HEK293 (cell line): ENCODE data around the gene PHACTR3.
A peak's percentile ranks its signal among the peaks of the same experiment; 100 is the strongest.

Source experiments
- CTCF ChIA-PET: fragments of 350-600 bp; formaldehyde crosslinking; extraction: SDS; loops from one replicate; lab custom pipeline; 2021; ENCODE audit warnings: antibody characterized with exemption; lab: Yijun Ruan, JAX
- POLR2A ChIA-PET: fragments of 300-600 bp; formaldehyde crosslinking; extraction: SDS; loops from one replicate; lab custom pipeline; 2020; ENCODE audit warnings: antibody characterized with exemption, inconsistent platforms; lab: Yijun Ruan, JAX
- H3K27ac ChIP-seq: fragments of 200-500 bp; sonication (Bioruptor generic); 2 replicates; pipeline ENCODE4 v1.5.1; 2014; ENCODE audit warnings: low read depth, low read length, control low read depth, inconsistent platforms; ENCODE audit errors: extremely low read depth
- H3K36me3 ChIP-seq, 2 experiments: fragments of 200-500 bp in 1 of 2; sonication (Bioruptor generic) in 1 of 2; 1 replicate in 1 of 2; 2 replicates in 1 of 2; pipeline ENCODE4 v1.5.1; 2014 to 2017; ENCODE audit warnings: inconsistent platforms in 2 of 2, low read length in 2 of 2; ENCODE audit not compliant: control insufficient read depth in 2 of 2, insufficient read depth in 1 of 2
- H3K4me1 ChIP-seq: fragments of 200-500 bp; sonication (Bioruptor generic); 2 replicates; pipeline ENCODE4 v1.5.1; 2014; ENCODE audit warnings: mild to moderate bottlenecking, low read length, inconsistent platforms; ENCODE audit not compliant: control insufficient read depth, insufficient read depth
- H3K4me3 ChIP-seq: 2 replicates; pipeline ENCODE4 v1.5.1; 2011; ENCODE audit warnings: low read depth, mild to moderate bottlenecking, control low read depth, low read length, moderate library complexity
- H3K9me3 ChIP-seq: fragments of 200-500 bp; sonication (Bioruptor generic); 2 replicates; pipeline ENCODE4 v1.5.1; 2014; ENCODE audit warnings: low read depth, low read length, inconsistent platforms; ENCODE audit not compliant: control insufficient read depth, insufficient read depth
- ELK4 ChIP-seq: IDR thresholded peaks from 2 replicates; pipeline ENCODE4 v1.6.1; 2011; ENCODE audit warnings: mild to moderate bottlenecking, low read depth, low read length, borderline replicate concordance
- HOXA7 ChIP-seq: sonication (generic); formaldehyde crosslinking; IDR thresholded peaks from 2 replicates; pipeline ENCODE4 v1.8.1; 2022; ENCODE audit warnings: missing genetic modification reagents, borderline replicate concordance
- HOXC10 ChIP-seq: sonication (generic); formaldehyde crosslinking; IDR thresholded peaks from 2 replicates; pipeline ENCODE4 v1.8.1; 2023; ENCODE audit warnings: mild to moderate bottlenecking, missing genetic modification reagents
- KLF16 ChIP-seq: fragments of 450-650 bp; formaldehyde crosslinking; IDR thresholded peaks from 2 replicates; pipeline ENCODE4 v1.5.1; 2017; ENCODE audit warnings: missing biosample characterization, missing genetic modification characterization
- PATZ1 ChIP-seq: fragments of 450-650 bp; formaldehyde crosslinking; IDR thresholded peaks from 2 replicates; pipeline ENCODE4 v1.5.1; 2016; ENCODE audit warnings: missing biosample characterization, missing genetic modification characterization
- SCRT1 ChIP-seq: fragments of 450-650 bp; formaldehyde crosslinking; IDR thresholded peaks from 2 replicates; pipeline ENCODE4 v1.5.1; 2016; ENCODE audit warnings: missing biosample characterization, missing genetic modification characterization, borderline replicate concordance
- SCRT2 ChIP-seq: fragments of 450-650 bp; formaldehyde crosslinking; IDR thresholded peaks from 2 replicates; pipeline ENCODE4 v1.5.1; 2016; ENCODE audit warnings: missing biosample characterization, missing genetic modification characterization
- SP7 ChIP-seq: fragments of 450-650 bp; formaldehyde crosslinking; IDR thresholded peaks from 2 replicates; pipeline ENCODE4 v1.5.1; 2016; ENCODE audit warnings: missing biosample characterization, missing genetic modification characterization
- YY1 ChIP-seq: fragments of 450-650 bp; formaldehyde crosslinking; IDR thresholded peaks from 2 replicates; pipeline ENCODE4 v1.5.1; 2018; ENCODE audit warnings: missing biosample characterization, missing genetic modification characterization
- ZNF292 ChIP-seq: fragments of 450-650 bp; formaldehyde crosslinking; IDR thresholded peaks from 2 replicates; pipeline ENCODE4 v1.5.1; 2016; ENCODE audit warnings: low read depth, missing biosample characterization, missing genetic modification characterization, borderline replicate concordance
- ZNF354C ChIP-seq: fragments of 450-650 bp; formaldehyde crosslinking; IDR thresholded peaks from 2 replicates; pipeline ENCODE4 v1.5.1; 2016; ENCODE audit warnings: missing biosample characterization, missing genetic modification characterization, low read depth, borderline replicate concordance
- ZNF561 ChIP-seq: fragments of 450-650 bp; IDR thresholded peaks from 2 replicates; pipeline ENCODE4 v1.5.1; 2018; ENCODE audit warnings: missing biosample characterization, missing genetic modification characterization, borderline replicate concordance
- ZNF610 ChIP-seq: fragments of 450-650 bp; formaldehyde crosslinking; IDR thresholded peaks from 2 replicates; pipeline ENCODE4 v1.5.1; 2016; ENCODE audit warnings: missing biosample characterization, missing genetic modification characterization, borderline replicate concordance
- TF ChIP-seq, protein P1 (sequence below): fragments of 450-650 bp; formaldehyde crosslinking; IDR thresholded peaks from 2 replicates; pipeline ENCODE4 v1.5.1; 2016; ENCODE audit warnings: missing biosample characterization, missing genetic modification characterization
- TF ChIP-seq, protein P2 (sequence below): fragments of 450-650 bp; formaldehyde crosslinking; IDR thresholded peaks from 2 replicates; pipeline ENCODE4 v1.5.1; 2017; ENCODE audit warnings: missing biosample characterization, missing genetic modification characterization

The PHACTR3 gene

GRCh38 chr20:59839400-59839799, 235.1 kb downstream of the PHACTR3 start:
- POLR2A ChIA-PET, result no interaction called here

GRCh38 chr20:59845472-59845871, 241.1 kb downstream of the PHACTR3 start:
- H3K4me1 ChIP-seq, result no peaks in the 10 kb centered on the region
- CTCF ChIA-PET, result interaction anchor here (1.0 to 11.3 kb wide), 2 partner anchors 61 to 88 kb away, joined by 3 to 233 read pairs; partner anchors contain the start of gene SYCP2
- no peaks in the 10 kb centered on the region for H3K9me3 ChIP-seq
- no peak overlapping the region for H3K4me3 ChIP-seq
- H3K27ac ChIP-seq, result no peak overlapping the region
- POLR2A ChIA-PET, result no interaction called here
- H3K36me3 ChIP-seq, result no peaks in the 10 kb centered on the region
- TF ChIP-seq, protein P1, sequence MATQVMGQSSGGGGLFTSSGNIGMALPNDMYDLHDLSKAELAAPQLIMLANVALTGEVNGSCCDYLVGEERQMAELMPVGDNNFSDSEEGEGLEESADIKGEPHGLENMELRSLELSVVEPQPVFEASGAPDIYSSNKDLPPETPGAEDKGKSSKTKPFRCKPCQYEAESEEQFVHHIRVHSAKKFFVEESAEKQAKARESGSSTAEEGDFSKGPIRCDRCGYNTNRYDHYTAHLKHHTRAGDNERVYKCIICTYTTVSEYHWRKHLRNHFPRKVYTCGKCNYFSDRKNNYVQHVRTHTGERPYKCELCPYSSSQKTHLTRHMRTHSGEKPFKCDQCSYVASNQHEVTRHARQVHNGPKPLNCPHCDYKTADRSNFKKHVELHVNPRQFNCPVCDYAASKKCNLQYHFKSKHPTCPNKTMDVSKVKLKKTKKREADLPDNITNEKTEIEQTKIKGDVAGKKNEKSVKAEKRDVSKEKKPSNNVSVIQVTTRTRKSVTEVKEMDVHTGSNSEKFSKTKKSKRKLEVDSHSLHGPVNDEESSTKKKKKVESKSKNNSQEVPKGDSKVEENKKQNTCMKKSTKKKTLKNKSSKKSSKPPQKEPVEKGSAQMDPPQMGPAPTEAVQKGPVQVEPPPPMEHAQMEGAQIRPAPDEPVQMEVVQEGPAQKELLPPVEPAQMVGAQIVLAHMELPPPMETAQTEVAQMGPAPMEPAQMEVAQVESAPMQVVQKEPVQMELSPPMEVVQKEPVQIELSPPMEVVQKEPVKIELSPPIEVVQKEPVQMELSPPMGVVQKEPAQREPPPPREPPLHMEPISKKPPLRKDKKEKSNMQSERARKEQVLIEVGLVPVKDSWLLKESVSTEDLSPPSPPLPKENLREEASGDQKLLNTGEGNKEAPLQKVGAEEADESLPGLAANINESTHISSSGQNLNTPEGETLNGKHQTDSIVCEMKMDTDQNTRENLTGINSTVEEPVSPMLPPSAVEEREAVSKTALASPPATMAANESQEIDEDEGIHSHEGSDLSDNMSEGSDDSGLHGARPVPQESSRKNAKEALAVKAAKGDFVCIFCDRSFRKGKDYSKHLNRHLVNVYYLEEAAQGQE (tag by site-specific recombination), result no peak
- TF ChIP-seq KLF16 (no peak), ELK4 (no peak), ZNF292 (tag by site-specific recombination) (no peak), HOXC10 (CRISPR knock-in tag) (no peak), YY1 (tag by site-specific recombination) (no peak)

More at GRCh38 chr20:59839400-59839799, 235.1 kb downstream of the PHACTR3 start:
- TF ChIP-seq ZNF610, result no peak
- no peak for TF ChIP-seq SP7 (tag by site-specific recombination)
- TF ChIP-seq PATZ1 (tag by site-specific recombination), result no peak
- no peak for TF ChIP-seq ZNF561 (tag by site-specific recombination)
- TF ChIP-seq HOXA7, result no peak
- no peak overlapping the region for H3K27ac ChIP-seq
- no peaks in the 10 kb centered on the region for H3K9me3 ChIP-seq
- CTCF ChIA-PET, result interaction anchor here (0.6 to 8.2 kb wide), 3 partner anchors 10 to 1686 kb away, joined by 7 to 94 read pairs (median 13); no protein-coding TSS in a partner anchor
- H3K4me1 ChIP-seq, result peaks cover 22% of the 10 kb centered on the region
- no peak overlapping the region for H3K4me3 ChIP-seq
- no peaks in the 10 kb centered on the region for H3K36me3 ChIP-seq

- no peaks in the 10 kb centered on the region for H3K9me3 ChIP-seq
- POLR2A ChIA-PET, result no interaction called here
- CTCF ChIA-PET, result interaction anchor here (2.5 to 11.3 kb wide), 3 partner anchors 10 to 64 kb away, joined by 12 to 233 read pairs (median 94); no protein-coding TSS in a partner anchor
- TF ChIP-seq SCRT2, result peak; percentile 73
- TF ChIP-seq ZNF354C (tag by site-specific recombination), result no peak
- TF ChIP-seq, protein P2, sequence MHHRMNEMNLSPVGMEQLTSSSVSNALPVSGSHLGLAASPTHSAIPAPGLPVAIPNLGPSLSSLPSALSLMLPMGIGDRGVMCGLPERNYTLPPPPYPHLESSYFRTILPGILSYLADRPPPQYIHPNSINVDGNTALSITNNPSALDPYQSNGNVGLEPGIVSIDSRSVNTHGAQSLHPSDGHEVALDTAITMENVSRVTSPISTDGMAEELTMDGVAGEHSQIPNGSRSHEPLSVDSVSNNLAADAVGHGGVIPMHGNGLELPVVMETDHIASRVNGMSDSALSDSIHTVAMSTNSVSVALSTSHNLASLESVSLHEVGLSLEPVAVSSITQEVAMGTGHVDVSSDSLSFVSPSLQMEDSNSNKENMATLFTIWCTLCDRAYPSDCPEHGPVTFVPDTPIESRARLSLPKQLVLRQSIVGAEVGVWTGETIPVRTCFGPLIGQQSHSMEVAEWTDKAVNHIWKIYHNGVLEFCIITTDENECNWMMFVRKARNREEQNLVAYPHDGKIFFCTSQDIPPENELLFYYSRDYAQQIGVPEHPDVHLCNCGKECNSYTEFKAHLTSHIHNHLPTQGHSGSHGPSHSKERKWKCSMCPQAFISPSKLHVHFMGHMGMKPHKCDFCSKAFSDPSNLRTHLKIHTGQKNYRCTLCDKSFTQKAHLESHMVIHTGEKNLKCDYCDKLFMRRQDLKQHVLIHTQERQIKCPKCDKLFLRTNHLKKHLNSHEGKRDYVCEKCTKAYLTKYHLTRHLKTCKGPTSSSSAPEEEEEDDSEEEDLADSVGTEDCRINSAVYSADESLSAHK (tag by site-specific recombination), result peak; percentile 51; the same call in 1 of the 2 replicates
- peak; percentile 23; the same call in 1 of the 2 replicates for TF ChIP-seq SCRT1 (tag by site-specific recombination)
- H3K4me3 ChIP-seq, result no peak overlapping the region
- H3K27ac ChIP-seq, result no peak overlapping the region
- no peaks in the 10 kb centered on the region for H3K36me3 ChIP-seq
- H3K4me1 ChIP-seq, result no peaks in the 10 kb centered on the region
These were observed 243.8 kb downstream of the PHACTR3 start for GRCh38 chr20:59848182-59848581.
